Activated CD8-positive, alpha-beta memory T cell treated with anti-CD3 and anti-CD28 coated beads, Interleukin-2, amount 10 ng/mL, durations not matched to agents 7 days and 5 days (primary cell): ENCODE measurements around the gene LRCH2. TPM values are rescaled to one million over a fixed set of nuclear protein-coding genes. Genes with fewer than 3 reads are reported as not detected.

Source experiments
- ATAC-seq: fragments of 150-1000 bp; cut with Tn5 transposase; one replicate; pipeline ENCODE4 v1.10.0; 2021; ENCODE audit warnings: moderate library complexity
- CTCF ChIA-PET: fragments of 350-600 bp; sonication (Branson Sonifier 250); formaldehyde crosslinking; loops from one replicate; lab custom pipeline; 2021; ENCODE audit warnings: antibody characterized with exemption; lab: Charles Lee
- DNase-seq: peaks from one replicate; pipeline ENCODE4 v3.0.0-alpha.2; 2020
- H3K27ac Mint-ChIP-seq: one replicate; pipeline ENCODE4 v1.8.0; 2021; ENCODE audit warnings: mild to moderate bottlenecking, mixed read lengths
- H3K27me3 Mint-ChIP-seq: one replicate; pipeline ENCODE4 v1.8.0; 2021; ENCODE audit warnings: mixed read lengths
- H3K36me3 Mint-ChIP-seq: one replicate; pipeline ENCODE4 v1.8.0; 2021; ENCODE audit warnings: mild to moderate bottlenecking, mixed read lengths
- H3K4me1 Mint-ChIP-seq: one replicate; pipeline ENCODE4 v1.8.0; 2021; ENCODE audit warnings: mixed read lengths
- H3K4me3 Mint-ChIP-seq: one replicate; pipeline ENCODE4 v1.8.0; 2021; ENCODE audit warnings: mild to moderate bottlenecking, moderate library complexity, mixed read lengths
- H3K9me3 Mint-ChIP-seq: one replicate; pipeline ENCODE4 v1.8.0; 2022; ENCODE audit warnings: low read depth, mixed read lengths
- total RNA-seq, 2 experiments: library from RNA; stranded (reverse); gene quantifications; one replicate each; pipeline ENCODE4 v1.2.3, GENCODE V29; 2021

Gene LRCH2
- total RNA-seq, 2 experiments from 2014 or later: not detected

DNA sequence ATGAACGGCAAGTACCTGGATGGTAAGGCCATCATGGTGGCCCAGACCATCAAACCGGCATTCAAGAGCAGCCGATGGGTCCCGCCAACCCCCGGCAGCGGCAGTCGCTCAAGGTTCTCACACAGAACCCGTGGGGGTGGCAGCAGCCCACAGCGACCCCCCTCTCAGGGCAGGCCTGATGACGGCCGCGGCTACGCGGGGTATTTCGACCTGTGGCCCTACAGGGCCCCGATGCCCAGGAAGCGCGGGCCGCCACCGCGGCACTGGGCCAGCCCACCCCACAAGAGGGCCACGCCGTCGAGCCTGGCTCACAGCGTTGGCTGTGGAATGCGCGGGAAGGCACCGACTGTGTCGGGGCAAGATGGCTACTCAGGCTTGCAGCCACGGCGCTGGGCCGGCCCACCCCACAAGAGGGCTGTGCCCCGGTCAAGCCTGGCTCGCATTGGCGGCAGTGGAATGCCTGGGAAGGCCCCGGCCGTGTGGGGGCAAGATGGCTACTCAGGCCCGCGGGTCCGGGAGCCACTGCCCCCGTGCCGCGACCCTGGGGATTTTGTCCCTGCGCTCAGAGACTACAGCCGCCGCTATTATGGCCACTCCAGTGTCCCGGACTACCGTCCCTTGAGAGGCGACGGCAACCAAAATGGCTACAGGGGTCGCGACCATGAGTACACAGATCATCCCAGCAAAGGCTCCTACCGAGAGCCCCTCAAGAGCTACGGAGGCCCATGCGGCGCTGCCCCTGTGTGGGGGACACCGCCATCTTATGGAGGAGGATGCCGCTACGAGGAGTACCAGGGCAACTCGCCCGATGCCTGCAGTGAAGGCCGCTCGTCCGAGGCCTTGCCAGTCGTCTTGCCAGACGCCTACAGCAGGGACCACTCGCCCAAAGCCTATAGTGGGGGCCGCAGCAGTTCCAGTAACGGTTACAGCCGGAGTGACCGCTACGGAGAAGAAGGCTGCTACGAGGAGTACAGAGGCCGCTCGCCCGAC lies 44.0 kb downstream of the LRCH2 start:
- CTCF ChIA-PET: no interaction called here
- Mint-ChIP-seq H3K4me1 (no peaks in the 10 kb centered on the region), H3K9me3 (no peaks in the 10 kb centered on the region), H3K27me3 (no peaks in the 10 kb centered on the region), H3K4me3 (no peak overlapping the region), H3K27ac (no peak overlapping the region), H3K36me3 (no peaks in the 10 kb centered on the region)
- ATAC-seq (no peak), DNase-seq (no peak)

DNA sequence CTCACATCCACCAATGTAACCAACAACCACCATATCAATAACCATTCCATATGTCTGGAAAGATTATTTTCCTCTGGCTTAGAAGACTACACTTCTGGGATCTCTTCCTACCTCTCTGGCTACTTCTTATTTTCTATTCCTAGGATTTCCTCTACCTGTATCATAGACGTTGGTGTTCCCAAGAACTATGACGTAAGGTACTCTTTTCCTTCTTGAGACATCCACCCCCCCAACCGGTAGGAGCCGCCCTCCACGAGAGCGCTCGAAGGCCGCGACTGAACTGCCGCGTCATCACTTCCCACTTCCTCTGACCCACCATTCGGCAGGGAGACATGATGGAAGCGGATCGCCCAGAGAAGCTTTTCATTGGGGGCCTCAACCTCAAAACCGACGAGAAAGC lies 44.8 kb downstream of the LRCH2 start, which contains the start of gene RBMXL3:
Gene RBMXL3 (plus strand): TSS at position 301 of the 400 bp plus-strand sequence. CDS start 32 bp downstream, at position 333.
- H3K27me3 Mint-ChIP-seq: no peaks in the 10 kb centered on the region
- no peak for DNase-seq
- CTCF ChIA-PET: no interaction called here
- H3K36me3 Mint-ChIP-seq: no peaks in the 10 kb centered on the region
- no peak for ATAC-seq
- no peaks in the 10 kb centered on the region for H3K9me3 Mint-ChIP-seq
- no peak within 1 kb of the TSS for H3K4me3 Mint-ChIP-seq
- no peak within 1 kb of the TSS for H3K27ac Mint-ChIP-seq
- H3K4me1 Mint-ChIP-seq: no peaks in the 10 kb centered on the region

DNA sequence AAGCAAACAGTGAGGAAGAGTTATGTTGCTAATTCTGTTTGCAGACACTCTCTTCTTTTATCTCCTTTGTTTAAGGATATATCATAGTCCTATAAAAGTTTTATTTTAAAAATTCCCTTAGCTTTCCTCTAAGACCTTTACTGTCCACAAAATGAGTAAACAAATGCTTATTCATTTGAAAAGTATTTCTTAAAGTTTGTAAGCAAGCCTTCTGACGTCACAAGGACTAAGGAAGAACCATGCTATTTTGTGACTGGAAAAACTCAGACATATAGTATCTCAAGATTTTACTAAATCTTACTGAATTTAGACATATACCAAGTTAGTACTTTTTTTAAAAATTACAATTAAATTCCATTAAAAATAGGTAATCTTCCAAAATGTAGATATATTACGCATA lies 49.9 kb downstream of the LRCH2 start:
- H3K9me3 Mint-ChIP-seq: no peaks in the 10 kb centered on the region
- no peak for DNase-seq
- H3K27me3 Mint-ChIP-seq: no peaks in the 10 kb centered on the region
- no peaks in the 10 kb centered on the region for H3K4me1 Mint-ChIP-seq
- no peak for ATAC-seq
- H3K4me3 Mint-ChIP-seq: no peak overlapping the region
- no peak overlapping the region for H3K27ac Mint-ChIP-seq
- H3K36me3 Mint-ChIP-seq: no peaks in the 10 kb centered on the region
- CTCF ChIA-PET: no interaction called here

DNA sequence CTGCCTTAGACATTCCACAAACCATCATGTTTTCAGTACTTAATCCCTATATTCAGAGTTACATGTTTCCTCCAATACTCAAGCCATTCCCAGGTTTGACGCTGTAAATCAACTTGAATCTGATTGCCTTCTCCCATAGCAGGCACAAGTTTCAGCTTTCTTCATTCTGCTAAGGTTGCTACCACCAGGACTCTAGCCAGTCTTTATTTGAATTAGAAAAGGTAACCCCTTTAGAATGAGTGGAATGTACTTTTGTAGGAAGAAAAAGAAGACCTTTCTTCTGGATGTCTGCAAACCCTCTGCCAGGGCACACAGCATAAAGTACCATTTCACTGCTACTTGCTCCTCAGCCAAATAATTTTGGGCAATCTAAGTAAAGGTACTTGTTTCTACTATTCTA lies 55.4 kb downstream of the LRCH2 start:
- Mint-ChIP-seq H3K27me3 (no peaks in the 10 kb centered on the region), H3K27ac (no peak overlapping the region), H3K36me3 (no peaks in the 10 kb centered on the region), H3K4me1 (no peaks in the 10 kb centered on the region), H3K4me3 (no peak overlapping the region), H3K9me3 (no peaks in the 10 kb centered on the region)
- DNase-seq: no peak
- ATAC-seq: no peak
- CTCF ChIA-PET: no interaction called here

DNA sequence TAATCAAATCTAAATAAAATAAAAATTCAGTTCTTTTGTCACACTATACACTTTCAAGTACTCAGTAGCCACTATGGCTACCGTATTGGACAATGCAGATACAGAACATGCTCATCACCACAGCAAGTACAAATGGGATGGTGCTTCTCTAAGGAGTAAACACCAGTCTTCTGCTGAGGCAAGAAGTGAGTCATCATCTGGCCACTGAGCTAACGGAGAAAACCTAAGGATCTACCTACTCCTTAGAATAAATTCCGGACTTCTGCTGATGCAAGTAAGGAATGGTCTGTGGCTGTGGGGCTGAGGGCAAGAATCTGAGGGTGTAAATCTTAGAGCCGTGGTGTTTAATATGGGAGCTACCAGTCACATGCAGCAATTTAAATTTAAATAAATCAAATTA lies 56.0 kb downstream of the LRCH2 start:
- Mint-ChIP-seq H3K36me3 (no peaks in the 10 kb centered on the region), H3K9me3 (no peaks in the 10 kb centered on the region), H3K4me3 (no peak overlapping the region), H3K27ac (no peak overlapping the region), H3K4me1 (no peaks in the 10 kb centered on the region), H3K27me3 (no peaks in the 10 kb centered on the region)
- no peak for ATAC-seq
- DNase-seq: no peak
- CTCF ChIA-PET: no interaction called here

DNA sequence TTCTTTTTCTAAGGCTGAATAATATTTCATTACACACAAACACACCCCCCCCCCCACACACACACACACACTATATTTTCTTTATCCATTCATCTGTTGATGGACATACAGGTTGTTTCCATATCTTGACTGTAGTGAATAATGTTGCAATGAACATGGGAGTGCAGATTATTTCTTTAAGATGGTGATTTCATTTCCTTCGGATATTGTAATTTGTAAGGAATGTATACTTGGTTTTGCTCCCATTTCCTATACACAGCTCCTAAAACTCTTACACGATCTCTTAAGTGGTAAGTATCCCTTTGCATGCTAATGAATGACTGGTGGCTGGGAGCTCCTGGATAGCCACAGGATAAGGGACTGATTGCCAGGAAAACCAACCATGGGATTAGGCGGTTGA lies 59.3 kb downstream of the LRCH2 start:
- H3K4me3 Mint-ChIP-seq: no peak overlapping the region
- CTCF ChIA-PET: no interaction called here
- no peaks in the 10 kb centered on the region for H3K36me3 Mint-ChIP-seq
- DNase-seq (no peak), ATAC-seq (no peak)
- no peaks in the 10 kb centered on the region for H3K27me3 Mint-ChIP-seq
- no peaks in the 10 kb centered on the region for H3K9me3 Mint-ChIP-seq
- H3K4me1 Mint-ChIP-seq: no peaks in the 10 kb centered on the region
- H3K27ac Mint-ChIP-seq: no peak overlapping the region

DNA sequence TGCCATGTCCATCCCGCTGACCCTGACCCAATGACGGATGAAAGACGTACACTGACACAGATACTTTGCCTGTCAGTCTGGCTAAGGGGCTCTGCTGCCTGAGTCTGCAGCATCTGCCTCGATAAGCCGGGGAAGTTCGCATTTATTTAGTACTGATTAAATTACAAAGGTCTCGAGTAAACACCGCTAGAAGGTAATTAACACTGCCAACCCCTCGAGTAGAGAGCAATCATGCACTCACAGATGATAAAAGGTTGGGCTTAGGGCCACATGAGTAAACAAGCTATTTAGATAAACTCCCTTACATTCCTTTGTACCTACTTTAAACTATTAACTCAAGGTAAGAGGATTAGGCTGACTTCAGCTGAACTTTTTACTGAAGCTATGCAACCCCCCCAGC lies 60.7 kb downstream of the LRCH2 start:
- no peak for ATAC-seq
- no peaks in the 10 kb centered on the region for H3K4me1 Mint-ChIP-seq
- H3K36me3 Mint-ChIP-seq: no peaks in the 10 kb centered on the region
- no peaks in the 10 kb centered on the region for H3K9me3 Mint-ChIP-seq
- H3K4me3 Mint-ChIP-seq: no peak overlapping the region
- DNase-seq: no peak
- H3K27ac Mint-ChIP-seq: no peak overlapping the region
- H3K27me3 Mint-ChIP-seq: no peaks in the 10 kb centered on the region
- CTCF ChIA-PET: no interaction called here

DNA sequence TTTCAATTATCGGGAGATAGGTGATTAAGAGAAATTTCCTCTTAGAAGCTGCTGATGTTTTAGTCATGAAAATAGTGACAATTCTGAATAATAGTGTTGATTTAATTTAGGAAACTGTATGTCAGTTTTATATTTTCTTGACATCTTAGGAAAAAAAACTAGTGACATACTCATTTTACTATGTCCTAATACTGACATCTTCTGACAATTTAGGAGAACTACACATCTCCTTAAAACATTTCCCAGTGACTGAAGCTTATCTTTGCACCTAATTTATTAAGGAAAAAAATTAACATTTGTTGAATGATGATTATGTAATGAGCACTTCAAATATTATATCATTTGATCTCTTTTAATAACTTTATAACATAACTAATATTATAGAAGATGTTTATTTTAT lies 86.7 kb downstream of the LRCH2 start:
- Mint-ChIP-seq H3K27me3 (no peaks in the 10 kb centered on the region), H3K27ac (no peak overlapping the region), H3K9me3 (peaks cover 2% of the 10 kb centered on the region), H3K4me3 (no peak overlapping the region), H3K36me3 (no peaks in the 10 kb centered on the region), H3K4me1 (no peaks in the 10 kb centered on the region)
- DNase-seq (no peak), ATAC-seq (no peak)
- CTCF ChIA-PET: no interaction called here

DNA sequence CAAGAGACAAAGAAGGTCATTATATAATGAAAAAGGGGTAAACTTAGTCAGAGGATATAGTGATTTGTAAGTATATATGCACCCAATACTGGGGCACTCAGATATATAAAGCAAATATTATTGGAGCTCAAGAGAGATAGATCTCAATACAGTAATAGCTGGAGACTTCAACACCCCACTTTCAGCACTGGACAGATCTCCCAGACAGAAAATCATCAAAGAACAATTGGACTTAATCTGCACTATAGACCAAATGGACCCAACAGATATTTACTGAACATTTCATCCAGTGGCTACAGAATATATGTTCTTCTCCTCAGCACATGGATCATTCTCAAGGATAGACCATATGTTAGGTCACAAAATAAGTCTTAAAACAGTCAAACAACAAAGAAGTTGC lies 91.8 kb downstream of the LRCH2 start:
- H3K4me1 Mint-ChIP-seq: no peaks in the 10 kb centered on the region
- no peak overlapping the region for H3K27ac Mint-ChIP-seq
- H3K36me3 Mint-ChIP-seq: no peaks in the 10 kb centered on the region
- ATAC-seq (no peak), DNase-seq (no peak)
- peaks cover 2% of the 10 kb centered on the region for H3K9me3 Mint-ChIP-seq
- H3K27me3 Mint-ChIP-seq: no peaks in the 10 kb centered on the region
- CTCF ChIA-PET: no interaction called here
- H3K4me3 Mint-ChIP-seq: no peak overlapping the region

DNA sequence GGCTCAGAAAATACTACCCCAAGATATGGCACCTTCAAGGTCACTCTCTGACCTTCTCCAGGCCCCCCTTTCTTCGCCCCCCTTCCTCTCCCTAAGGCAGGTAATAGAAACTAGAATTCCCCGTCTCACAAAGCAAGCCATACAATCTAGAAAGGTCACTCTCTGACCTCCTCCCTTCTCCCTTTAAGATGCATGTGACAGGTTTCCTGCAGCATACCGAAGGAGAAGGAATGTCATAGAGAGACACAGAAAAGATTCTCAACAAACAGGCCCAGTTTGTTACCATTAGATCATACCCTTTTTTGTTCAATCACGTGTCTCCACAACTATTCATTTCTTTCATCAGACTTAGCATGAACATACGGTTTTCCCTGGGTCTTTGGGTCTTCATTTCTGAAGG lies 95.9 kb downstream of the LRCH2 start:
- Mint-ChIP-seq H3K4me3 (no peak overlapping the region), H3K9me3 (no peaks in the 10 kb centered on the region), H3K4me1 (no peaks in the 10 kb centered on the region), H3K27me3 (no peaks in the 10 kb centered on the region), H3K27ac (no peak overlapping the region), H3K36me3 (no peaks in the 10 kb centered on the region)
- ATAC-seq (no peak), DNase-seq (no peak)
- CTCF ChIA-PET: no interaction called here

DNA sequence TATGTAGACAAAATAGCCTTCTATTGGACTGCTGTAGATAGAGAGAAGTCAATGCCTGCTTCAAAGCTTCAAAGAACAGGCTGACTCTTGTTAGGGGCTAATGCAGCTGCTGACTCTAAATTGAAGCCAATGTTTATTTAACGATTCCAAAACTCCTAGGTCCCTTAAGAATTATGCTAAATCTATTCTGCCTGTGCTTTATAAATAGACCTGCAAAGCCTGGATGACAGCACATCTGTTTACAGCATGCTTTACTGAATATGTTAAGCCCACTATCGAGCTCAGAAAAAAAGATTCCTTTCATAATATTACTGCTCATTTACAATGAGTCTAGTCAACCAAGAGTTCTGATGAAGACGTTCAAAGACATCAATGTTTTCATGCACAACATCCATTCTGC lies 99.5 kb downstream of the LRCH2 start:
- CTCF ChIA-PET: no interaction called here
- no peaks in the 10 kb centered on the region for H3K36me3 Mint-ChIP-seq
- no peaks in the 10 kb centered on the region for H3K9me3 Mint-ChIP-seq
- H3K27ac Mint-ChIP-seq: no peak overlapping the region
- no peak overlapping the region for H3K4me3 Mint-ChIP-seq
- ATAC-seq (no peak), DNase-seq (no peak)
- H3K4me1 Mint-ChIP-seq: no peaks in the 10 kb centered on the region
- H3K27me3 Mint-ChIP-seq: no peaks in the 10 kb centered on the region

DNA sequence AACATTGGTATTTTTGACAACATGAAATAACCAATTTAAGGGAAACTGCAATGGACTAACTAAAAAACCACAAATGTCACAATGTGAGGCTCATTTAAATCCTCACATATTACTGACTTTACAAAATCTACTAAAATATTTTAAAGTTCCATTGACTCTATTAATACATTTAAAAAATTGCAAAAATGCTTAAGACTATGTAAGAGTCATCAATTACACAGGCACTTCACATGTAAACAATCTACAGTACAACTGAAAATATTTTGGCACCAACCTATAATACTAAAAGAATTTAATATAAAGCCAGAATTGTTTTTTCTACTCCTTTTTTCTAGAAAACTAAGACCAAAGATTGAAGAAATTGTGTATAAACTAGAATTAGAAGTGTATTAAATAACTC lies 121.5 kb downstream of the LRCH2 start:
- Mint-ChIP-seq H3K27me3 (no peaks in the 10 kb centered on the region), H3K4me1 (no peaks in the 10 kb centered on the region), H3K36me3 (no peaks in the 10 kb centered on the region), H3K4me3 (no peak overlapping the region), H3K9me3 (no peaks in the 10 kb centered on the region), H3K27ac (no peak overlapping the region)
- CTCF ChIA-PET: no interaction called here
- no peak for ATAC-seq
- DNase-seq: no peak

DNA sequence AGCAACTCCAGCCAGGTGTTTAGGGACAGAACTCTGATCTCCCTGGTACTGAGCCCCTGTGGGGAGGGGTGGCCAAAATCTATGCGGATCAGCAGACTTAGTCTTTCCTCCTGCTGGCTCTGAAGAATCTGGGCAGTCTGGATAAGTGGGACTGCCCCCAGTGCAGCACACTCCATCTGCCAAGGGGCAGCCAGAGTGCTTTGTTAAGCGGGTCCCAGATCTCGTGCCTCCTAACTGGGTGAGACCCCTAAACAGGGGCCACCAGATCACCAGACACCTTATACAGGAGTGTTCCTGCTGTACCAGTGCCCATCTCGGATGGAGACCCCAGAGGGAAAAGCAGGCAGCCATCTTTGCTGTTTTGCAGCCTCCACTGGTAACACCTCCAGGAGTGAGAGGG lies 135.0 kb downstream of the LRCH2 start:
- Mint-ChIP-seq H3K4me1 (no peaks in the 10 kb centered on the region), H3K36me3 (no peaks in the 10 kb centered on the region), H3K27me3 (no peaks in the 10 kb centered on the region), H3K9me3 (peaks cover 2% of the 10 kb centered on the region), H3K27ac (no peak overlapping the region), H3K4me3 (no peak overlapping the region)
- ATAC-seq: no peak
- no peak for DNase-seq
- CTCF ChIA-PET: no interaction called here

DNA sequence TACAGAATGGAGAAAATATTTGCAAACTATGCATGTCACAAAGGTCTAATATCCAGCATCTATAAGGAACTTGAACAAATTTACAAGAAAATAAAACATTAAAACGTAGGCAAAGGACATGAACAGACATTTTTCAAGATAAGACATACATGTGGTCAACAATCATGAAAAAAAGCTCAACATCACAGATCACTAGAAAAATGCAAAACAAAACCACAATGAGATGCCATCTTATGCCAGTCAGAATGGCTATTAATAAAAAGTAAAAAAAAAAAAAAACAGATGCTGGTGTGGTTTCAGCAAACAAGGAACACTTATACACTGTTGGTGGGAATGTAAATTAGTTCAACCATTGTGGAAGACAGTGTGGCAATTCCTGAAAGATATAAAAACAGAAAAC lies 140.7 kb downstream of the LRCH2 start:
- ATAC-seq (no peak), DNase-seq (no peak)
- Mint-ChIP-seq H3K9me3 (peaks cover 6% of the 10 kb centered on the region), H3K27me3 (no peaks in the 10 kb centered on the region), H3K4me3 (no peak overlapping the region), H3K27ac (no peak overlapping the region), H3K36me3 (no peaks in the 10 kb centered on the region), H3K4me1 (no peaks in the 10 kb centered on the region)
- CTCF ChIA-PET: no interaction called here
